ENCODE results near the gene HOGA1.

The HOGA1 gene

GRCh38 chr10:97580421-97581367 lies 3.5 kb upstream of the HOGA1 start:
- Histone ChIP-seq H3K4me1 (ENCODE audit: control insufficient read depth in 2 of 2, insufficient read depth in 2 of 2, low read length in 2 of 2) (no peaks in the 10 kb centered on the region), H3K4me3 (ENCODE audit: low read length in 2 of 2) (no peak overlapping the region), H3K36me3 (ENCODE audit: control insufficient read depth in 2 of 2, insufficient read depth in 2 of 2, low read length in 2 of 2) (no peaks in the 10 kb centered on the region), H3K9ac (ENCODE audit: low read depth in 1 of 2, low read length in 2 of 2) (no peak overlapping the region), H3K27me3 (ENCODE audit: control insufficient read depth in 2 of 2, insufficient read depth in 2 of 2, low read length in 2 of 2) (no peaks in the 10 kb centered on the region), H3K9me3 (ENCODE audit: control insufficient read depth in 2 of 2, low read length in 2 of 2) (no peaks in the 10 kb centered on the region), H3K27ac (ENCODE audit: low read depth in 2 of 2, low read length in 2 of 2) (no peak overlapping the region)

GRCh38 chr10:97582169-97582568 lies 2.0 kb upstream of the HOGA1 start:
- H3K27ac ChIP-seq (ENCODE audit: low read depth in 2 of 2, low read length in 2 of 2), result no peak overlapping the region
- no peak overlapping the region for H3K9ac ChIP-seq (ENCODE audit: low read depth in 1 of 2, low read length in 2 of 2)
- no peaks in the 10 kb centered on the region for H3K9me3 ChIP-seq (ENCODE audit: control insufficient read depth in 2 of 2, low read length in 2 of 2)
- no peaks in the 10 kb centered on the region for H3K4me1 ChIP-seq (ENCODE audit: control insufficient read depth in 2 of 2, insufficient read depth in 2 of 2, low read length in 2 of 2)
- no peaks in the 10 kb centered on the region for H3K36me3 ChIP-seq (ENCODE audit: control insufficient read depth in 2 of 2, insufficient read depth in 2 of 2, low read length in 2 of 2)
- no peak overlapping the region for H3K4me3 ChIP-seq (ENCODE audit: low read length in 2 of 2)
- no peaks in the 10 kb centered on the region for H3K27me3 ChIP-seq (ENCODE audit: control insufficient read depth in 2 of 2, insufficient read depth in 2 of 2, low read length in 2 of 2)

GRCh38 chr10:97583476-97583875 lies 713 bp upstream of the HOGA1 start:
- Histone ChIP-seq H3K4me3 (ENCODE audit: low read length in 2 of 2) (no peak overlapping the region), H3K36me3 (ENCODE audit: control insufficient read depth in 2 of 2, insufficient read depth in 2 of 2, low read length in 2 of 2) (no peaks in the 10 kb centered on the region), H3K27me3 (ENCODE audit: control insufficient read depth in 2 of 2, insufficient read depth in 2 of 2, low read length in 2 of 2) (no peaks in the 10 kb centered on the region), H3K9me3 (ENCODE audit: control insufficient read depth in 2 of 2, low read length in 2 of 2) (no peaks in the 10 kb centered on the region), H3K9ac (ENCODE audit: low read depth in 1 of 2, low read length in 2 of 2) (no peak overlapping the region), H3K4me1 (ENCODE audit: control insufficient read depth in 2 of 2, insufficient read depth in 2 of 2, low read length in 2 of 2) (no peaks in the 10 kb centered on the region), H3K27ac (ENCODE audit: low read depth in 2 of 2, low read length in 2 of 2) (no peak overlapping the region)

DNA sequence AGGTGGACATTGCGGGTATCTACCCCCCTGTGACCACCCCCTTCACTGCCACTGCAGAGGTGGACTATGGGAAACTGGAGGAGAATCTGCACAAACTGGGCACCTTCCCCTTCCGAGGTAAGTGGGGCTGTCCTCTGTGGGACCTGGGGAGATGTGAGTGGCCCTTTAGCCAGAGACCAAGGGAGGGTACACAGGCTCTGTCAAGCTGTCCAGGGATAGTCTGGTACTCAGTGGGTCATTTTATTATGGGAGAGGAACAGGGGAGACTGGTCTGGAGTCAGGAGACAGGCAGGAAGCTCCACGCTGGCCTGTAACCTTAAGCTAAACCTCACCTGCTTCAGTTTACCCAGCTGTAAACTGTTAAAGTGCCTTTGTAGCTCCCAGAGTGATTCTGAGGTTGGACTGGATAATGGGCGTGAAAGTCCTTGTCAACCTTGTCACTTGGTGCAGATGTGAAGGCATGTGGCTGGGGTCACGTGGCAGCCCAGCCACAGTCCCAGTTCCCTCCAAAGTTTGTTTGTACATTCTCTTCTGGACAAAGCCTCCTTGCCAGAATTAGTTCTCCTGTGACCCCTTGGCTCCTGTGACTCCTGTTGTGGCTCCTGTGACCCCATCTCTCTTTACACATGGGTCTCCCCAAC lies 729 bp downstream of the HOGA1 start:
- Histone ChIP-seq H3K27me3 (ENCODE audit: control insufficient read depth in 2 of 2, insufficient read depth in 2 of 2, low read length in 2 of 2) (no peaks in the 10 kb centered on the region), H3K27ac (ENCODE audit: low read depth in 2 of 2, low read length in 2 of 2) (no peak overlapping the region), H3K4me3 (ENCODE audit: low read length in 2 of 2) (no peak overlapping the region)

GRCh38 chr10:97585439-97585811 lies 1.2 kb downstream of the HOGA1 start:
- Histone ChIP-seq H3K4me1 (ENCODE audit: control insufficient read depth in 2 of 2, insufficient read depth in 2 of 2, low read length in 2 of 2) (no peaks in the 10 kb centered on the region), H3K27ac (ENCODE audit: low read depth in 2 of 2, low read length in 2 of 2) (no peak overlapping the region), H3K4me3 (ENCODE audit: low read length in 2 of 2) (no peak overlapping the region), H3K9me3 (ENCODE audit: control insufficient read depth in 2 of 2, low read length in 2 of 2) (no peaks in the 10 kb centered on the region), H3K27me3 (ENCODE audit: control insufficient read depth in 2 of 2, insufficient read depth in 2 of 2, low read length in 2 of 2) (no peaks in the 10 kb centered on the region), H3K36me3 (ENCODE audit: control insufficient read depth in 2 of 2, insufficient read depth in 2 of 2, low read length in 2 of 2) (no peaks in the 10 kb centered on the region), H3K9ac (ENCODE audit: low read depth in 1 of 2, low read length in 2 of 2) (no peak overlapping the region)

More for the DNA sequence above, 729 bp downstream of the HOGA1 start:
- Histone ChIP-seq H3K9ac (ENCODE audit: low read depth in 1 of 2, low read length in 2 of 2) (no peak overlapping the region), H3K9me3 (ENCODE audit: control insufficient read depth in 2 of 2, low read length in 2 of 2) (no peaks in the 10 kb centered on the region), H3K36me3 (ENCODE audit: control insufficient read depth in 2 of 2, insufficient read depth in 2 of 2, low read length in 2 of 2) (no peaks in the 10 kb centered on the region), H3K4me1 (ENCODE audit: control insufficient read depth in 2 of 2, insufficient read depth in 2 of 2, low read length in 2 of 2) (no peaks in the 10 kb centered on the region)

GRCh38 chr10:97587183-97587582 lies 3.0 kb downstream of the HOGA1 start:
- no peak overlapping the region for H3K27ac ChIP-seq (ENCODE audit: low read depth in 2 of 2, low read length in 2 of 2)
- H3K4me3 ChIP-seq (ENCODE audit: low read length in 2 of 2), result no peak overlapping the region
- no peak overlapping the region for H3K9ac ChIP-seq (ENCODE audit: low read depth in 1 of 2, low read length in 2 of 2)
- H3K27me3 ChIP-seq (ENCODE audit: control insufficient read depth in 2 of 2, insufficient read depth in 2 of 2, low read length in 2 of 2), result no peaks in the 10 kb centered on the region
- no peaks in the 10 kb centered on the region for H3K36me3 ChIP-seq (ENCODE audit: control insufficient read depth in 2 of 2, insufficient read depth in 2 of 2, low read length in 2 of 2)
- H3K4me1 ChIP-seq (ENCODE audit: control insufficient read depth in 2 of 2, insufficient read depth in 2 of 2, low read length in 2 of 2), result no peaks in the 10 kb centered on the region
- no peaks in the 10 kb centered on the region for H3K9me3 ChIP-seq (ENCODE audit: control insufficient read depth in 2 of 2, low read length in 2 of 2)

DNA sequence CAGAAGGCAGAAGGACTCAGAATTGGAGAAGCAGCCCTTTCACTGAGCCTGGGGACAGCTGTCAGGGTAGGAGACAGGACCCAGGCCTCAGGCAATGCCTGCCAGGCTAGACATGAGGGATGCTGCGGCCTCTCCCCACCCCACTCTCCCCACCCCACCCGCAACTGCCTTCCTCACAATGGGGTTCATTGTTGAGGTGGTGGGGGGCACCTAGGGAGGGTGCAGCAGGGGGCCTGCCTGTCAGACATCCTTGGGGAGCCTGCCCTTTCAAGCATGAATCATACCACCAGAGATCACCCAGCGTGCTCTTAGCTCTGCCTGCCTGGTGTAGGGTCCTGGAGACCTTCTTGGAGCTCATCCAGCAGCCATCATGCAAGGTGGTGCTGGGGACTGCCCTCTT lies 5.3 kb downstream of the HOGA1 start, which contains the start of gene C10orf62:
TSS of gene C10orf62 (plus strand) at position 243 of the 400 bp plus-strand sequence. CDS start 177 bp downstream, outside the sequence.
- no peaks in the 10 kb centered on the region for H3K9me3 ChIP-seq (ENCODE audit: control insufficient read depth in 2 of 2, low read length in 2 of 2)
- no peak within 1 kb of the TSS for H3K4me3 ChIP-seq (ENCODE audit: low read length in 2 of 2)
- no peaks in the 10 kb centered on the region for H3K4me1 ChIP-seq (ENCODE audit: control insufficient read depth in 2 of 2, insufficient read depth in 2 of 2, low read length in 2 of 2)
- H3K27me3 ChIP-seq (ENCODE audit: control insufficient read depth in 2 of 2, insufficient read depth in 2 of 2, low read length in 2 of 2), result no peaks in the 10 kb centered on the region
- H3K36me3 ChIP-seq (ENCODE audit: control insufficient read depth in 2 of 2, insufficient read depth in 2 of 2, low read length in 2 of 2), result no peaks in the 10 kb centered on the region
- H3K9ac ChIP-seq (ENCODE audit: low read depth in 1 of 2, low read length in 2 of 2), result no peak within 1 kb of the TSS
- no peak within 1 kb of the TSS for H3K27ac ChIP-seq (ENCODE audit: low read depth in 2 of 2, low read length in 2 of 2)

DNA sequence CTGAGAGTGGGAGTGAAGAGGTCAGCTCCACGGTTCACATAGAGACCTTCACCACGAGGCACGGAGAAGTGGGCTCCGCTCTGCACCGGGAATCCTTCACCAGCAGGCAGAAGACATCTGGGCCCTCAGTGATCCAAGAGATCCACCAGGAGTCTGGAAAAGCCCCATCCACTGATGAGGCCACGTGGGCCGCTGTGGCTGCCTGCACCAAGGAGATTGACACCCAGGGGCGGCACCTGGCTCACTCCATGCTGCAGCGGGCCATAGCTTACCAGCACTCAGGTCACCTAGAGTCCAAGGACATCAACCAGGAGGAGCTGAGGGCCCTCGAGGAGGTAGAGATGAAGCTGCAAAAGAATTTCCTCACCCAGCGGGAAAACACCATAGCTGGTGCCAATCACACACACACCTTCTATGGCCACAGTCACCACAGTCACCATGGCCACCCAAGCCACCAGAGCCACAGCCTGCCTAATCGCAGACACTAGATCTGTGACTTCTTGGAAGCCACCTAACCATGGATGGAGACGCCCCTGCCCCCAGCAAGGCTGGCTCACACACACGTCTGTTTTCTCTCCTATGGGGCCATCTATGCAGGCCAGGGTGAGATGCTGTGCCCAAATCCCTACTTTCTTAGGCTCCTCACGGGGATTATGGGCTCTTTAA lies 6.0 kb downstream of the HOGA1 start:
- H3K4me3 ChIP-seq (ENCODE audit: low read length in 2 of 2), result no peak overlapping the region
- H3K9me3 ChIP-seq (ENCODE audit: control insufficient read depth in 2 of 2, low read length in 2 of 2), result no peaks in the 10 kb centered on the region
- H3K36me3 ChIP-seq (ENCODE audit: control insufficient read depth in 2 of 2, insufficient read depth in 2 of 2, low read length in 2 of 2), result no peaks in the 10 kb centered on the region
- H3K4me1 ChIP-seq (ENCODE audit: control insufficient read depth in 2 of 2, insufficient read depth in 2 of 2, low read length in 2 of 2), result no peaks in the 10 kb centered on the region
- H3K9ac ChIP-seq (ENCODE audit: low read depth in 1 of 2, low read length in 2 of 2), result no peak overlapping the region
- no peak overlapping the region for H3K27ac ChIP-seq (ENCODE audit: low read depth in 2 of 2, low read length in 2 of 2)
- H3K27me3 ChIP-seq (ENCODE audit: control insufficient read depth in 2 of 2, insufficient read depth in 2 of 2, low read length in 2 of 2), result no peaks in the 10 kb centered on the region

GRCh38 chr10:97590748-97591495 lies 6.7 kb downstream of the HOGA1 start:
- no peak overlapping the region for H3K27ac ChIP-seq (ENCODE audit: low read depth in 2 of 2, low read length in 2 of 2)
- no peaks in the 10 kb centered on the region for H3K4me1 ChIP-seq (ENCODE audit: control insufficient read depth in 2 of 2, insufficient read depth in 2 of 2, low read length in 2 of 2)
- H3K36me3 ChIP-seq (ENCODE audit: control insufficient read depth in 2 of 2, insufficient read depth in 2 of 2, low read length in 2 of 2), result no peaks in the 10 kb centered on the region
- H3K4me3 ChIP-seq (ENCODE audit: low read length in 2 of 2), result no peak overlapping the region
- H3K9me3 ChIP-seq (ENCODE audit: control insufficient read depth in 2 of 2, low read length in 2 of 2), result no peaks in the 10 kb centered on the region
- H3K27me3 ChIP-seq (ENCODE audit: control insufficient read depth in 2 of 2, insufficient read depth in 2 of 2, low read length in 2 of 2), result no peaks in the 10 kb centered on the region
- no peak overlapping the region for H3K9ac ChIP-seq (ENCODE audit: low read depth in 1 of 2, low read length in 2 of 2)

All from mucosa of rectum (tissue), 2 donors.